Prostate gland (tissue), 2 donors: ENCODE measurements around the gene KCTD15. TPM values are rescaled to one million over a fixed set of nuclear protein-coding genes. Genes with fewer than 3 reads are reported as not detected.

Experiments
- DNase-seq: peaks from one replicate; pipeline ENCODE4 v3.0.0-alpha.2; 2019; ENCODE audit warnings: low spot score
- H3K27ac ChIP-seq, 2 donors: fragments of 200-600 bp; sonication (generic); 2 replicates each; pipeline ENCODE4 v1.5.1; 2017 to 2019
- H3K27me3 ChIP-seq: fragments of 200-600 bp; sonication (generic); replicated peaks from 2 replicates; pipeline ENCODE4 v1.5.1; 2019; ENCODE audit not compliant: insufficient read depth
- H3K36me3 ChIP-seq, 2 donors: fragments of 200-600 bp; sonication (generic); 1 replicate in 1 of 2; 2 replicates in 1 of 2; pipeline versions ENCODE4 v1.5.1 to v1.8.1; 2017 to 2019
- H3K4me1 ChIP-seq: fragments of 200-600 bp; sonication (generic); replicated peaks from 2 replicates; pipeline ENCODE4 v1.5.1; 2019
- H3K4me3 ChIP-seq, 2 donors: fragments of 200-600 bp; sonication (generic); 2 replicates each; pipeline ENCODE4 v1.5.1; 2017 to 2019
- H3K9me3 ChIP-seq: fragments of 200-600 bp; sonication (generic); 2 replicates; pipeline ENCODE4 v1.5.1; 2017
- POLR2A ChIP-seq: fragments of 450-650 bp; IDR thresholded peaks from one replicate; pipeline ENCODE4 v1.6.1; 2016; ENCODE audit warnings: antibody characterized with exemption, mild to moderate bottlenecking
- POLR2AphosphoS5 ChIP-seq: sonication (generic); formaldehyde crosslinking; IDR thresholded peaks from one replicate; pipeline ENCODE4 v1.6.1; 2017; ENCODE audit warnings: antibody characterized with exemption
- WGBS: methylation state at CpG from one replicate; pipeline ENCODE4 v1.1.5; 2018; 5-methylcytosine and 5-hydroxymethylcytosine counted together
- intact Hi-C: fragments of 100-400 bp; cut with DNase I; formaldehyde crosslinking; loops from one replicate; pipeline ENCODE4 v1.14.2; 2022
- total RNA-seq, 2 donors: library from RNA; depleted of rRNA; stranded (reverse); fragments of >200 nt; gene quantifications; one replicate each; pipeline ENCODE4 v1.1.0, GENCODE V29; 2016
- TF ChIP-seq, protein P1 (sequence below), 4 experiments: fragments of 200-600 bp in 2 of 4; fragments of 450-650 bp in 2 of 4; sonication (generic) in 2 of 4; IDR thresholded peaks; 1 replicate in 3 of 4; 2 replicates in 1 of 4; pipeline ENCODE4 v1.5.1; 2016 to 2019; ENCODE audit warnings: antibody characterized with exemption in 4 of 4, mild to moderate bottlenecking in 2 of 4, moderate library complexity in 2 of 4

KCTD15 gene
- total RNA-seq, 2 donors from 2014 or later = 41.7 to 74.6 TPM

DNA sequence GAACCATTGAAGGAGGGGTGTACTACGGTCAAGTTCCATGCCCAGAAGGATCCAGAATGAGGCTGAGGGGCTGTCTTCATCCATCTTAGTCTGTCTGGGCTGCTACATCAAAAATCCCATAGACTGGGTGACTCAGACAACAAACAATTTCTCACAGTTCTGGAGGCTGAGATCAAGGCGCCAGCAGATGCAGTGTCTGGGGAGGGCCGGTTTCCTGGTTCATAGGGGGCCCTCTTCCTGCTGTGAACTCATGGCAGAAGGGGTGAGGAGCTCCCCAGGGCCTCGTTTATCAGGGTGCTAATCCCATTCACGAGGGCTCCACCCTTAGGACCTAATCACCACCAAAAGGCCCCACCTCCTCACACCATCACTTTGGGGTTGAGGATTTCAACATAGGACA is 14.7 kb upstream of the KCTD15 start:
- Histone ChIP-seq H3K9me3 (no peaks in the 10 kb centered on the region), H3K36me3 (no peaks in the 10 kb centered on the region), H3K4me3 (no peak overlapping the region), H3K27ac (no peak overlapping the region), H3K27me3 (peaks cover 3% of the 10 kb centered on the region), H3K4me1 (no peaks in the 10 kb centered on the region)
- TF ChIP-seq POLR2A (no peak), POLR2AphosphoS5 (no peak)
- TF ChIP-seq, protein P1, sequence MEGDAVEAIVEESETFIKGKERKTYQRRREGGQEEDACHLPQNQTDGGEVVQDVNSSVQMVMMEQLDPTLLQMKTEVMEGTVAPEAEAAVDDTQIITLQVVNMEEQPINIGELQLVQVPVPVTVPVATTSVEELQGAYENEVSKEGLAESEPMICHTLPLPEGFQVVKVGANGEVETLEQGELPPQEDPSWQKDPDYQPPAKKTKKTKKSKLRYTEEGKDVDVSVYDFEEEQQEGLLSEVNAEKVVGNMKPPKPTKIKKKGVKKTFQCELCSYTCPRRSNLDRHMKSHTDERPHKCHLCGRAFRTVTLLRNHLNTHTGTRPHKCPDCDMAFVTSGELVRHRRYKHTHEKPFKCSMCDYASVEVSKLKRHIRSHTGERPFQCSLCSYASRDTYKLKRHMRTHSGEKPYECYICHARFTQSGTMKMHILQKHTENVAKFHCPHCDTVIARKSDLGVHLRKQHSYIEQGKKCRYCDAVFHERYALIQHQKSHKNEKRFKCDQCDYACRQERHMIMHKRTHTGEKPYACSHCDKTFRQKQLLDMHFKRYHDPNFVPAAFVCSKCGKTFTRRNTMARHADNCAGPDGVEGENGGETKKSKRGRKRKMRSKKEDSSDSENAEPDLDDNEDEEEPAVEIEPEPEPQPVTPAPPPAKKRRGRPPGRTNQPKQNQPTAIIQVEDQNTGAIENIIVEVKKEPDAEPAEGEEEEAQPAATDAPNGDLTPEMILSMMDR (IDR thresholded peaks at IDR 0.05) = no peak
- intact Hi-C loops = no loop called here
- DNase-seq = no peak
- 62% methylated on average over 5 of the region's 5 CpGs for WGBS

DNA sequence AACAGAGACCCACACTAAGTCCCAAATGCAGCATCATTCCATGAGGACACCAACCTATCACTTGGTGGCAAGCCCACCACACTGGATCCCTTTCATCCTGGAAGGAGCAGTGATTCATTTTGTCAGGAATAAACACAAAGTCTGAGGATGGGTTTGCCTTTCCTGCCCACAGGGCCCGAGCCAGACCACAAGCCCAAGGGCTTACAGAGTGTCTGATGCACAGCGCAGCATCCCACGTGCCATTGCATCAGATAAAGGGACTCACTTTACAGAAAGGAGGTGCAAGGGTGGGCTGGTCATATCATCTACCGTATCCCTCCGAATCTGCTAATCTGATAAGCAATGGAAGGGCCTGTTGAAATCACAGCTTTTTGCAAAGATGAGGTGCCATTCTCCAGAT is 12.2 kb upstream of the KCTD15 start:
- intact Hi-C loops = no loop called here
- Histone ChIP-seq H3K27me3 (peaks cover 1% of the 10 kb centered on the region), H3K4me3 (no peak overlapping the region), H3K9me3 (no peaks in the 10 kb centered on the region), H3K27ac (no peak overlapping the region), H3K4me1 (no peaks in the 10 kb centered on the region), H3K36me3 (no peaks in the 10 kb centered on the region)
- WGBS = 77% methylated on average over 5 of the region's 5 CpGs
- DNase-seq = no peak
- TF ChIP-seq, protein P1 (IDR thresholded peaks at IDR 0.05) = no peak
- no peak for TF ChIP-seq POLR2AphosphoS5
- TF ChIP-seq POLR2A = no peak

DNA sequence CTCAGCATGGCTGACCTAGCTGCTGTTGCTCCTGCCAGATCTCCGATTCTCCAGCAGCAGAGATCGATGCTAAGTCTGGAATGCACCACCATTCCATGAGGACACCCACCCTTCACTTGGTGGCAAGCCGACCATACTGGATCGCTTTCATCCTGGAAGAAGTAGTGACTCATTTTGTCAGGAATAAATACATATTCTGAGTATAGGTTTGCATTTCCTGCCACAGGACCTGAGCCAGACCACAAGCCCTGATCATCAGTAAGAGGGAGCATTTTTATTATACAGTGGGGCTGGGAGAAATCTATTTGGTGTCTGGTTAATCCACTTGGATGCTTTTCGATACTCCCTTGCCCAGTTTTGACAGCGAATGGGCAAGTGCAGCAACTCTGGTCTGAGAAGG is 10.9 kb upstream of the KCTD15 start:
- Histone ChIP-seq H3K4me1 (no peaks in the 10 kb centered on the region), H3K4me3 (no peak overlapping the region), H3K27ac (no peak overlapping the region), H3K9me3 (no peaks in the 10 kb centered on the region), H3K36me3 (no peaks in the 10 kb centered on the region), H3K27me3 (no peaks in the 10 kb centered on the region)
- TF ChIP-seq POLR2A = no peak
- TF ChIP-seq, protein P1 (IDR thresholded peaks at IDR 0.05) = no peak
- TF ChIP-seq POLR2AphosphoS5 = no peak
- WGBS = 74% methylated on average over 6 of the region's 6 CpGs
- DNase-seq = no peak
- intact Hi-C loops = no loop called here

DNA sequence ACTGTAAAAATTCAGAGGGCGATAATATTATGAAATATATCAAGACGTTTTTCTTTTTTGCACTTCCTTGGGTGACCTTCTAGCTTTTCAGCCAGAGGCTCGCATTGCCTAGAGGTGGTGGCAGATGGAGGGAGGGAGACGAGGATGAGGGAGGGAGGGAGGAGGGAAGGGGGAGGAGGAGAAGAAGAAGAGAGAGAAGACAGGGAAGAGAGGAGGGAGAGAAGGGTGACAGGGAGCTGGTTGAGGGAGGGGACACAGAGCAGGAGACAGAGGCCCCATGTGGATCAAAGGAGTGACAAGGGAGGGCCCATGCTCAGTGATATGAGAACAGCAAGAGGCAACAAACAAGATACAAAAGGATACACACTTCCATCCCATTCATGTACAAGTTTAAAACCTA is 8.0 kb upstream of the KCTD15 start:
- Histone ChIP-seq H3K27me3 (no peaks in the 10 kb centered on the region), H3K27ac (no peak overlapping the region), H3K36me3 (no peaks in the 10 kb centered on the region), H3K9me3 (no peaks in the 10 kb centered on the region), H3K4me3 (no peak overlapping the region), H3K4me1 (no peaks in the 10 kb centered on the region)
- DNase-seq = no peak
- WGBS = 46% methylated on average over 4 of the region's 4 CpGs
- intact Hi-C loops = no loop called here
- no peak for TF ChIP-seq POLR2A
- TF ChIP-seq POLR2AphosphoS5 = no peak

DNA sequence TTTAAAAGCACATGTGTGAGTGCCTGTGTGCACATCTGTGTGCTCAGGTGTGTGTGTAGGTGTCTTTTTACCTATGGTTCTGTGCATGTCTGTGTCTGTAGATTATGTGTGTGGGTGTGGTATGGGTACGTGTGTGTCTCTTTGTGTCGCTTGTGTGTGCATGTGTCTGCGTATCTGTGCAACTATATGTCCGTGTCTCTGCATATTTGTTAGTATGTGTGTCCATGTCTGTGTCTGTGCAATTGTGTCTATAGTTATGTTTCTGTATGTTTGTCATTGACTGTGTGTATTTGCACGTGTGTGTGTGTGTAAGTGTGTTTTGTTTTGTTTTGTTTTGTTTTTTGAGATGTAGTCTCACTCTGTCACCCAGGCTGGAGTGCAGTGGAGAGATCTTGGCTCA is 7.3 kb upstream of the KCTD15 start:
- no peak overlapping the region for H3K4me3 ChIP-seq
- intact Hi-C loops = no loop called here
- H3K9me3 ChIP-seq = no peaks in the 10 kb centered on the region
- TF ChIP-seq POLR2A (no peak), POLR2AphosphoS5 (no peak)
- TF ChIP-seq, protein P1 (IDR thresholded peaks at IDR 0.05) = no peak
- WGBS = 73% methylated on average over 5 of the region's 5 CpGs
- H3K27ac ChIP-seq = no peak overlapping the region
- no peak for DNase-seq
- no peaks in the 10 kb centered on the region for H3K27me3 ChIP-seq
- no peaks in the 10 kb centered on the region for H3K36me3 ChIP-seq
- H3K4me1 ChIP-seq = no peaks in the 10 kb centered on the region
